GM18870 (cell line): ENCODE data around the gene C18orf32.
"Not testable (repeated sequence)": the region's sequence is repeated elsewhere in the genome, so short reads cannot be mapped to it uniquely, and the experiment has no call there.

Experiments used
- ATAC-seq: cut with Tn5 transposase; IDR thresholded peaks from one replicate; pipeline ENCODE4 v1.9.1; 2021; ENCODE audit warnings: moderate library complexity; ENCODE audit not compliant: unreplicated experiment

The C18orf32 gene

GRCh38 chr18:49486953-49487710, at the start of gene C18orf32:
Gene C18orf32 (minus strand): TSS chr18:49487234. CDS start chr18:49483748, 3,486 bp downstream.
- ATAC-seq: peak; percentile 82

- no peak for ATAC-seq
Observed at GRCh38 chr18:49534846-49535601, 48.0 kb upstream of the C18orf32 start.

- ATAC-seq: no peak
Observed at GRCh38 chr18:49531678-49532153, 44.7 kb upstream of the C18orf32 start.

DNA sequence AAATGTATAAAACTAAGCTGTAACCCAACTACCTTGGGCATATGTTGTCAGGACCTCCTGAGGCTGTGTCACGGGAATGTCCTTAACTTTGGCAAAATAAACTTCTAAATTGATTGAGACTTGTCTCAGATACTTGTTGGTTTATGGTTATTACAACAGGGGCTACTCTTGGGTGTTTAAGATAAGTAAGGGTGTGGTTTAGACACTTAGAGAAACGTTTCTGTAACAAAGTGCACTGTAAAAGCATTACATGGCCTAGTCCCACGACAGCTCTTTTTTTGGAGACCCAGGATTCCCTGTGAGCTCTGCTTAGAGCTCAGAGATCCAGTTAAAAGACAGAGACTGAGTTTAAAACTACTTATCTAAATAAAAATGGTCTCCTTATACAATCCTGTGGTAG, 42.6 kb upstream of the C18orf32 start:
- ATAC-seq: no peak

DNA sequence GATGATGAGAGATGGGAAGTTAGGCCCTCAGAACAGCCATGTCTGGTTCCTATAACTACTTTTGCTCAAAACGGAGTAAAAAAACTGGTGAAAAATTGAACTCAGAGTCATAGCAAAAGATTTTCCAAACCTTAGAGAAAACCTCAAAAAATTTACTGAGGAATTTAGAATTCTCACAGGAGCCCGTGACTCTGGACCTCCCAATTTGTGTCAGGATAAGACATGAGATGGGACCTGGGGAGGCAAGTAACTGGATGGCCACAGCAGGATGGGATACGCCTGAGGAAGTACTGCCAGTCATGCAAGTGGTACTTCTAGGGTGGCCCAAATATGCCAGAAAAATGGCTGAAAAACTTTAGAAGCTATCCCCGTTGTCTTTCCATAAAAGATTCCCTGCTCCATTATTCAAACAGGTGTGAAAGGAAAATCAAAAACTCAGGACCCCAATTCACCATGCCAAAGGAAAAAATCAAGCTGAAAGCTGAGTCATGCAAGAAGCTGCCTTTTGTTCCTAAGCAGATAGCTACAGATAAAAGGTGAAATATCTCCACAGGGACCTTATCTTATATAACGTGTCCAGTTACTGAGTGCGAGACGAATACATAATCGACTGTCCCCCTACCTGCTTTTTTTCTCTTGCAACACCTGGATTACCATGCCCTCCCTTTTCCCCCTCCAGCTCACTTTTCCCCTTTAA, 40.7 kb upstream of the C18orf32 start:
- no peak for ATAC-seq

GRCh38 chr18:49525981-49526380, 38.9 kb upstream of the C18orf32 start:
- ATAC-seq: no peak

GRCh38 chr18:49524951-49525350, 37.9 kb upstream of the C18orf32 start:
- no peak for ATAC-seq

- ATAC-seq: no peak
Observed at GRCh38 chr18:49524349-49524748, 37.3 kb upstream of the C18orf32 start.

DNA sequence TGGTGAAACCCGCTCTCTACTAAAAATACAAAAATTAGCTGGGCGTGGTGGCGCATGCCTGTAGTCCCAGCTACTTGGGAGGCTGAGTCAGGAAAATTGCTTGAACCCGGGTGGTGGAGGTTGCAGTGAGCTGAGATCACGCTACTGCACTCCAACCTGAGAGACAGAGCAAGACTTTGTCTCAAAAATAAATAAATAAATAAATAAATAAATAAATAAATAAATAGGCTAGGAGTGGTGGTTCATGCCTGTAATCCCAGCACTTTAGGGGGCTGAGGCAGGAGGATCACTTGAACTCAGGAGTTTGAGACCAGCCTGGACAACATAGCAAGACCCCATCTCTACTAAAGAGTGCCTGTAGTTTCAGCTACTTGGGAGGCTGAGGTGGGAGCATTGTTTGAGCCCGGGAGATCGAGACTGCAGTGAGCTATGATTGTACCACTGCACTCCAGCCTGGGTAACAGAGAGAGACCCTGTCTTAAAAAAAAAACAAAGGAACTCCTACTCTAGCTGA, 36.6 kb upstream of the C18orf32 start:
- ATAC-seq: not testable (repeated sequence)

GRCh38 chr18:49521216-49521835, 34.3 kb upstream of the C18orf32 start:
- ATAC-seq: no peak

DNA sequence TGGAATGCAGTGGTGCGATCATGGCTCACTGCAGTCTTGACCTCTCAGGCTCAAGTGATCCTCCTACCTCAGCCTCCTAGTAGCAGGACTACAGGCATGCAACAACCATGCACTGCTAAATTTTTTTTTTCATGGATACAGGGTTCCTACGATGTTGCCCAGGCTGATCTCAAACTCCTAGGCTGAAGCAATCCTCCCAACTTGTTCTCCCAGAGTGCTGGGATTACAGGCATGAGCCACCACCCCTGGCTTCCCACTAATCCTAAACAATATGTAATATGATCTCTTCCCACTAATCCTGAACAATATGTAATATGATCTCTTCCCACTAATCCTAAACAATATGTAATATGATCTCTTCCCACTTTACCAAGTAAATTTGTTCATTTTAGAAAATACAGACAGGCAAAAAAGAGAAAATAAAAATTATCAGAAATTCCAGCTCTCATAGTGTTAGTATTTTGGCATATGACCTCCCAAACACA, 33.7 kb upstream of the C18orf32 start:
- no peak for ATAC-seq

- no peak for ATAC-seq
Observed at GRCh38 chr18:49519101-49519971, 32.3 kb upstream of the C18orf32 start.

DNA sequence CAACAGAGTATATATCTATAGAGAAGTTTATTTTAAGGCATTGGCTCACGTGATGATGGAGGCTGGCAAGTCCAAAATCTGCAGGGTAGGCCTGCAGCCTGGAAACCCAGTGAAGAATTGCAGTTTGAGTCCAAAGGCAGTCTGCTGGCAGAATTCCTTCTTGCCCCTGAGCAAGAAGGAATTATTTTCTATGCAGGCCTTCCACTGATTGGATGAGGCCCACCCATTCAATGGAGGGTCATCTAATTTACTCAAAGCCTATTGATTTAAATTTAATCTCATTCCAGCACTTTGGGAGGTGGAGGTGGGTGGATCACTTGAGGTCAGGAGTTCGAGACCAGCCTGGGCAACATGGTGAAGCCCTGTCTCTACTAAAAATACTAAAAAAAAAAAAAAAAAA, 30.4 kb upstream of the C18orf32 start:
- ATAC-seq: no peak

DNA sequence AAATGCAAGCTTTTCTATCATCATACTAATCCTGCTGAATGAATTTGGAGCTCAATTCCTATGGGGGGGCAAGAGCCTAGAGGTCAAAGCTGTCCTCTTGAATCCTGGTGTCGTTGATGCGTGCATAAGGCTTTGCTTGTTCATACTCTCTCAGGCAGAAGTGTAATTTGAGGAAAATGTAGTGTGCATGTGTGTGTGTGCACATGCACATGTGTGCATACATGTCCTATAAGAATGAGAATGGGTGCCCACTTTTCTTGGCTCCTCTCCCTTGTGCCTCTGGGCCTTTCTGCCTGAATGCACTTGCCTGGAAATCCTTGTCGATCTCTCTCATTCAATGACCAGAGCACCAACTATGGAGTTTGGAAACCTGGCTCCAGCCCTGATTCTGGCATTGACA, 28.5 kb upstream of the C18orf32 start:
- ATAC-seq: no peak

DNA sequence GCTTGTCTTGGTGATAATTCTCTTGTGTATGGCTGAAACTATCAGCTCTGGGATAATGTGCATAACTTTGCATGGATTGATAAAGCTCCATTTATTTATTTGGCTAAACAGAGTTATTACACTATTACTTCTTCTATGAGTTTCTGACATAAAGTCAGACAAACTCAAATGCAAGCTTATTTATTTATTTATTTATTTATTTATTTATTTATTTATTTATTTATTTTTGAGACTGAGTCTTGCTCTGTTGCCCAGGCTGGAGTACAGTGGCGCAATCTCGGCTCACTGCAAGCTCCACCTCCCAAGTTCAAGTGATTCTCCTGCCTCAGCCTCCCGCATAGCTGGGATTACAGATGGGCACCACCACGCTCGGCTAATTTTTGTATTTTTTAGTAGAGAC, 28.0 kb upstream of the C18orf32 start:
- not testable (repeated sequence) for ATAC-seq

DNA sequence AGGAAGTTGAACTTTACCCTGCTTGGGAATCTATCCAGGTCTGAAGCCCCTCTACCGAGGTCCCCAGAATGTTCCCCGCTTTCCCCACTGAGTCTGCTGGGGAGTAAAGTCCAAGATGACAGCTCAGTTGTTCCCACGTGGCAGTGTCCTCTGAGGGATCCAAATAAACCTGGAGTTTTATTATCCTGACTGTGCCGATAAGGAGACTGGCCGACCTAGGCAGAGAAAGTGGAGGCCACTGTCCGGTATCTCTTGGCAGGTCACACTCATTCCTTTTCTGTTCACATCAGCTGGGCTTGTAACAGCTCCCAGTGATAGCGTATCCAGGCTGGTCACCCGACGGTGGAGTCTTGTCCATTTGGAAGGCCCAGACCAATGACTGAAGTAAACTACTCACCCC, 27.5 kb upstream of the C18orf32 start:
- no peak for ATAC-seq

GRCh38 chr18:49512876-49513275, 25.8 kb upstream of the C18orf32 start:
- ATAC-seq: not testable (repeated sequence)

DNA sequence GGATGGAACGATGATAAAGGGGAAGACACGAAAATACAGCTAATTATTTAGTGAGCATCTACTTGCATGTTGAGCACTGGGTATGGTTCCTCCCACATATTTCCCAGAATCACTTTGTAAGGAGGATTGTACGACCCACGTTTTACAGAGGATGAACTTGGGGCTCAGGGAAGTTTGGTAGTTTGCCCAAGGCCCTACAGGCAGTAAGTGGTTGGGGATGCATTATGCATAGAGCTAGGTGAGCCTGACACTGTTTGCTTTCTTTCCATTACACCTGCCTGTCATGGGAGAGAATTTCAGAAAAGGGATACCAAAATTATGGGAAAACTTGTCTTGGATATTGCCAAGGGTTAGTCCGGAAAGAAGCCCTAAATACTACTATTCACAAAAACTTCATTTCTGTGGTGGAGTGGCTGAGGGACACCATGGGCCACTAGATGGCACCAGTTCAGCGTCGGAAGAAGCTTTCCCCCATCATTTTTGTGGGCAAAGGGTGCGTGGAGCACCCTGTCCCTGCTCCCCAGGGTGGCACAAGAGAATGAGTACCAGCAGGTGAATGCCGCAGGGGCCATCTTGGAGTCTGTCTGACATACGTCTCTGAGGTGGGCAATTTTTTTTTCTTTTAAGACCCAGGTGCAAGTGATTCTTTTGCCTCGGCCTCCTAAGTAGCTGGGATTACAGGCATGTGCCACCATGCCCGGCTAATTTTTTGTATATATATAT, 23.5 kb upstream of the C18orf32 start:
- no peak for ATAC-seq

GRCh38 chr18:49506438-49506837, 19.4 kb upstream of the C18orf32 start:
- not testable (repeated sequence) for ATAC-seq
